Astrocyte (in vitro differentiated cells and primary cell): ENCODE data around the gene UGT1A7. TPM values are rescaled to one million over a fixed set of nuclear protein-coding genes. Genes with fewer than 3 reads are reported as not detected.

Source experiments
- DNase-seq: peaks from one replicate; pipeline ENCODE4 v3.0.0-alpha.2; 2010; ENCODE audit warnings: low read depth
- FAIRE-seq: peaks from 2 replicates; lab custom pipeline; 2011; peaks lifted over from hg19 to GRCh38; lab: Jason Lieb, UNC
- H2AFZ ChIP-seq: 2 replicates; pipeline ENCODE4 v1.6.0; 2012; ENCODE audit warnings: low read depth, low read length, inconsistent platforms
- H3K27ac ChIP-seq: 2 replicates; pipeline ENCODE4 v1.5.1; 2011; ENCODE audit warnings: low read depth, low read length, inconsistent platforms
- H3K27me3 ChIP-seq: 2 replicates; pipeline ENCODE4 v1.6.0; 2011; ENCODE audit warnings: low read length, inconsistent platforms; ENCODE audit not compliant: insufficient read depth
- H3K36me3 ChIP-seq: 2 replicates; pipeline ENCODE4 v1.5.1; 2011; ENCODE audit warnings: low read length, inconsistent platforms; ENCODE audit not compliant: insufficient read depth
- H3K4me1 ChIP-seq: 2 replicates; pipeline ENCODE4 v1.5.1; 2011; ENCODE audit warnings: low read length, inconsistent platforms; ENCODE audit not compliant: insufficient read depth
- H3K4me2 ChIP-seq: 2 replicates; pipeline ENCODE4 v1.6.0; 2012; ENCODE audit warnings: low read length, inconsistent platforms
- H3K4me3 ChIP-seq: 2 replicates; pipeline ENCODE4 v1.5.1; 2011; ENCODE audit warnings: low read depth, mild to moderate bottlenecking, low read length, inconsistent platforms; ENCODE audit not compliant: insufficient read depth
- H3K79me2 ChIP-seq: 2 replicates; pipeline ENCODE4 v1.6.0; 2012; ENCODE audit warnings: mild to moderate bottlenecking, low read length, inconsistent platforms; ENCODE audit not compliant: insufficient read depth
- H3K9ac ChIP-seq: 2 replicates; pipeline ENCODE4 v1.6.0; 2012; ENCODE audit warnings: mild to moderate bottlenecking, low read length, inconsistent platforms
- H3K9me3 ChIP-seq: 2 replicates; pipeline ENCODE4 v1.5.1; 2012; ENCODE audit warnings: low read depth, mild to moderate bottlenecking, low read length, inconsistent platforms; ENCODE audit not compliant: insufficient read depth
- H4K20me1 ChIP-seq: 2 replicates; pipeline ENCODE4 v1.6.0; 2012; ENCODE audit warnings: low read length, inconsistent platforms; ENCODE audit not compliant: insufficient read depth
- H3K27ac Mint-ChIP-seq: one replicate; pipeline ENCODE4 v1.8.0; 2021; ENCODE audit warnings: mild to moderate bottlenecking, mixed read lengths; ENCODE audit not compliant: unreplicated experiment
- H3K27me3 Mint-ChIP-seq: one replicate; pipeline ENCODE4 v1.8.0; 2021; ENCODE audit warnings: low read depth, mixed read lengths; ENCODE audit not compliant: unreplicated experiment
- H3K36me3 Mint-ChIP-seq: one replicate; pipeline ENCODE4 v1.8.0; 2021; ENCODE audit warnings: low read depth, mixed read lengths; ENCODE audit not compliant: unreplicated experiment
- H3K4me1 Mint-ChIP-seq: one replicate; pipeline ENCODE4 v1.8.0; 2021; ENCODE audit warnings: low read depth, mixed read lengths; ENCODE audit not compliant: unreplicated experiment
- H3K4me3 Mint-ChIP-seq: one replicate; pipeline ENCODE4 v1.8.0; 2021; ENCODE audit warnings: mild to moderate bottlenecking, moderate library complexity, mixed read lengths; ENCODE audit not compliant: unreplicated experiment
- H3K9me3 Mint-ChIP-seq: one replicate; pipeline ENCODE4 v1.8.0; 2021; ENCODE audit warnings: mild to moderate bottlenecking, mixed read lengths; ENCODE audit not compliant: unreplicated experiment
- CTCF ChIP-seq: IDR thresholded peaks from 2 replicates; pipeline ENCODE4 v1.5.1; 2011; ENCODE audit warnings: low read depth, mild to moderate bottlenecking, inconsistent platforms, low read length, moderate library complexity; ENCODE audit not compliant: insufficient read depth
- EZH2 ChIP-seq: IDR thresholded peaks from 2 replicates; pipeline ENCODE4 v1.6.1; 2012; ENCODE audit warnings: mild to moderate bottlenecking, low read length, inconsistent platforms; ENCODE audit not compliant: insufficient read depth
- total RNA-seq: library from RNA; stranded (reverse); gene quantifications from 2 replicates; pipeline ENCODE4 v1.2.1, GENCODE V29; 2021

Gene UGT1A7
- total RNA-seq, 1 donor from 2014 or later: not detected

GRCh38 chr2:233811732-233812131 lies 130.0 kb downstream of the UGT1A7 start:
- TF ChIP-seq CTCF: no peak
- Histone ChIP-seq H3K79me2 (no peaks in the 10 kb centered on the region), H3K27ac (no peak overlapping the region), H3K4me3 (no peak overlapping the region), H2AFZ (no peak overlapping the region), H3K36me3 (no peaks in the 10 kb centered on the region), H3K9me3 (no peaks in the 10 kb centered on the region), H3K4me2 (no peak overlapping the region), H3K4me1 (no peaks in the 10 kb centered on the region), H3K27me3 (peaks cover 4% of the 10 kb centered on the region), H4K20me1 (no peaks in the 10 kb centered on the region), H3K9ac (no peak overlapping the region)
- no peaks in the 10 kb centered on the region for H3K9me3 Mint-ChIP-seq
- FAIRE-seq (no peak), DNase-seq (no peak)
- no peaks in the 10 kb centered on the region for H3K4me1 Mint-ChIP-seq
- H3K36me3 Mint-ChIP-seq: no peaks in the 10 kb centered on the region
- no peak overlapping the region for H3K4me3 Mint-ChIP-seq
- H3K27me3 Mint-ChIP-seq: peaks cover 28% of the 10 kb centered on the region
- H3K27ac Mint-ChIP-seq: no peak overlapping the region

- Histone ChIP-seq H3K4me2 (no peak overlapping the region), H3K9me3 (no peaks in the 10 kb centered on the region), H3K9ac (no peak overlapping the region), H2AFZ (no peak overlapping the region), H4K20me1 (no peaks in the 10 kb centered on the region), H3K27ac (no peak overlapping the region), H3K79me2 (no peaks in the 10 kb centered on the region), H3K4me1 (no peaks in the 10 kb centered on the region), H3K27me3 (peaks cover 4% of the 10 kb centered on the region), H3K36me3 (no peaks in the 10 kb centered on the region), H3K4me3 (no peak overlapping the region)
- DNase-seq (no peak), FAIRE-seq (no peak)
- H3K4me3 Mint-ChIP-seq: no peak overlapping the region
- no peaks in the 10 kb centered on the region for H3K36me3 Mint-ChIP-seq
- H3K27ac Mint-ChIP-seq: no peak overlapping the region
- no peaks in the 10 kb centered on the region for H3K4me1 Mint-ChIP-seq
- H3K27me3 Mint-ChIP-seq: peaks cover 34% of the 10 kb centered on the region
- no peaks in the 10 kb centered on the region for H3K9me3 Mint-ChIP-seq
- TF ChIP-seq EZH2 (no peak), CTCF (no peak)
These were observed 131.7 kb downstream of the UGT1A7 start for GRCh38 chr2:233813236-233814055.
